Renal pelvis (tissue), 4 donors: Measurements from ENCODE around the gene RECQL5. TPM values are rescaled to one million over a fixed set of nuclear protein-coding genes. Genes with fewer than 3 reads are reported as not detected.

Source experiments
- DNase-seq: peaks from one replicate; pipeline ENCODE4 v3.0.0-alpha.2; 2013
- polyA plus RNA-seq, 3 donors: library from polyadenylated mRNA; unstranded; fragments of 120-200 nt; gene quantifications; one replicate each; pipeline ENCODE4 v1.2.1, GENCODE V29; 2013; ENCODE audit not compliant: insufficient read length in 3 of 3

RECQL5 gene
- polyA plus RNA-seq, 3 donors = 43.5 to 62.4 (median 55.2) TPM

DNA sequence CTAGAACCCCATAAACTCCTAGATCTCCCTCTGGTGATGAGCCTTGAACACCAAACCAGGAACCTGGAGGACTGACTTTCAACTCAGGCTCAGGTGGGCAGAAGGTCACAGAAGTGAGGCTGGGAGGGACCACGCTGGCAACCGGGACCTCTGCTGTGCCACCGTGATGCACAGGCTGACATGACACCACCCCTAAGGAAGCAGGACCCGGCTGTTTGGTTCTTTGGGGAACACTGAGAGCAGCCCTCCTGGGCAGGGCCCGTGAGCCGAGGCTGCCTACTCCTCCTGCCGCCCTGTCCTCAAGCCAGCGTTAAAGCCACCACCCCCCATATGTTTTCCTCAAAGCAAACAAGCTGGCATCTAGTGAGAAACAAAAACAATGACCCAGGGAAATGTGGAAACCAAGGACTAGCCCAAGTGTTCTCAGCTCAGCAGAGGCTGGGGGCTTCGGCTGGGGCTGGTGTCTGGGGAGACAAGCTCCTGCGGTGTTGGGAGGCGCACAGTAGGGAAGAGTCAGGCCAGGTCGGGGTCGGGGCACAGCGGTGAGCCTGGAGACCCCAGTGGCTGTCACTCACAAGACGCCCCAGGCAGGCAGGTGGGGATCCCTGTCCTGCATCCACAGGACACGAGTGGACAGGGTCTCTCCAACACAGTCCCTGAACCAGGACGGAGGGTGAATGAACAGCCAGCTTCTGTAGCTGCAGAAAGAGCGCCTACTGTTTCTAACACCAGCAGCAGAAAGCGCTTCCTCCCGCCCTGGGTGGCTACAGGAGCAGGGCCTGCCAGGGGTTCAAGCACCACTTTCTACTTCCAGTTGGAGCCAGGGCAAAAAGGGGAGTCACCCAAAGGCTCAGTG lies 32.0 kb downstream of the RECQL5 start:
- DNase-seq = no peak

DNA sequence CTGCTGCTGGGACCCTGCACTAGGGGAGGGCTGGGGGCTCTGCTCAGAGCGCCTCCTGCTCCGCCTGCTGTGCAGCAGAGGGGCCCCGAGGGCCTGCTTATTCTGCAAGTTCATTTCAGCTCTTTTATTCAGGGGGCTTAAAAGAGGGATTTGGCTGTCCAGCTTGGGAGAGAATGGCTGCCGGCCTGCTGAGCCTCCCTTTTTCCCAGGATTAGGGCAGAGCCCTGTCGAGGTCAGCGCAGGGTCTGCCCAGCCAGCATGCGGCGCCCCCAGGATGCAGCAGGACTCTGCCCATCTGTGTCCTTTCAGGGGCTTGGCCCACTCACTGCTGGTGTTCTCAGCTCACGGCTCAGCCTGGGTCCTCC lies 32.6 kb downstream of the RECQL5 start:
- no peak for DNase-seq

DNA sequence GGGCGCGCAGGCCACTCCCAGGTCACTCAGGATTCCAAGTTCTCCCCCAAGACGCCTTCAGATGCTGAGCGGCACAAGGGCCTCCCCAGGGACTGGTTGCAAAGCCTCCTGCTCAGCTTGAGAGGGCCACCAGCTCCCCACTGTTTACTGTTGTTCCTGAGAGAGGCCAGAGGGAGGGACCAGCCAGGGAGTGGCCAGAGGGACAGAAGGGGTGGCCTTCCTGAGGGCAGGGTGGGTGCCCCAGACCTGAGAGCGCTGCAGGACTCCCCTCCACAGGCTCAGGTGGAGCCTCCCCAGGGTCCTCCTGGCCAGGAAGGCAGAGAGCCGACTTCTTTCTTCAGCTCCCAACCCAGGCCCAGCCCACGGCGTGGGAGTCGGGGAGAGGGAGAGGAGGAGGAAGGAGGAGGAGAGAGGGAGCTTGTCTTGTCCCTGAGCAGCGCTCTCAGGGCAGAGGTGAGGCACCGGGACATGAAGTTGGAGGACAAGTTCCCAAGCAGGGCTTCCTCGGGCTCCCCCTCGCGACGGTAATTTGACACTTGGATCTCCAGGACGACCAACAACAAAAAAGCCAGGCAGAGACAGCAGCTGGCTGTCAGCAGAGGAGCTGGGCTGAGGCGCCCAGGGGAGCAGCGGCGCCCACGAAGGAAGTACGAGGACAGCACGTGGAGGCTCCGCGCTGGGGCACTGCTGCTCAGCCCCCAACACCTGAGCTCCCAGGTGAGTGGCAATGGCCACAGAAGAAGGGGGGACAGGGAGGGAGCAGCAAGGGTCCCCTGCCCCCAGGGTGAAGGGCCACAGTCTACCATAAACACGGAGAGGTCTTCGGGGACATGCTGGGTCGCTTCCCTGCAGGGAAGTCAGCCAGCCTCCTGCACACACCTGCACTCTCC lies 33.2 kb downstream of the RECQL5 start:
- peak; percentile 97 for DNase-seq

DNA sequence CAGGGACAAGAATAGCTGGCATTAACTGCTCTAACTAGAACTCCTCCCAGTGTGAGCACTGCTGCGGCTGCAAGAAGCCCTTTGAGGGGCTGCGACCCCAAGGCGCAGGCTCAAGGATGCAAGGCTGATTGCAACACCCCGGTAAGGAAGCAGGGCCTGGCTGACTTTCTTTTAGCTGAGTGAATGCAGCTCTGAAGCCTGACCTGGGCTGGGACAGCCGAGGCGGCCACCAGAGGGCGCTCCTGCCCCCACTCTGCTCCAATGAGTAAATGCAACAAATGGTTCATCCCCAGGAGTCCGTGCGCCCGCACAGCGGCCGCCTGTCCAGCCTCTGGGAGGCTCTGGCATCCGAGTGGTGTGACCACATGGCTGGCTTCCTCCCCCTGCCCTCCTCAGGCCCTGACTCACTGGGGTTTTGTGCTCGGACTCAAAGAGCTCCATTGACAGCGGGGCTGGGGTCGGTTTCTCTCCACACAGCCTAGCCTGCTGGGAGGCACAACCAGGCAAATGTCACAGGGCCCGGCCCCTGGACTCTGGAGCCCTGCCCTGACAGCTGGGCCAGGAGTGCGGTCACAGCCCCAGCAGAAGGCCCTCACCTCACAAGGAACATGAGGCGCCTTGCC lies 34.0 kb downstream of the RECQL5 start, which contains the start of gene SMIM5:
SMIM5 (plus strand) TSS at position 572 of the 623 bp plus-strand sequence. CDS start 6,768 bp downstream, outside the sequence.
- DNase-seq = peak; percentile 77

DNA sequence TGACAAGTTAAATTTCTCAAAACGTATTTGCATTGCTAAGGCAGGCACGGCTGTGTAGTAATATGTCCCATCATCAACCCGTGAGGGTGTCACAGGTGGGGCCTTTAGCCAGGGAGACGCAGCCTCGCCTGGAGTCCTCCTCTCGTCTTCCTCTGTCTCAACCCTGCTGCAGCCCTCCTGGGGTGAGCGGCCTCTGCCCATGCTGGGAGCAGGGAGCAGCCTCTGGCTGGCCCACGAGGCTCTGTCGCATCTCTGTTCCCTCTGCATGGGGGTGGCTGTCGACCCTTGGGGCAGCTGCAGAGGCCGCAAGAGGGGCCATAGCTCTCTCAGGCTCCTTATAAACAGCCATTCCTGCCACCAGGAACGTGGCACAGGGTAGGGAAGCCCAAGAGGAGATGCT lies 34.5 kb downstream of the RECQL5 start:
- no peak for DNase-seq

DNA sequence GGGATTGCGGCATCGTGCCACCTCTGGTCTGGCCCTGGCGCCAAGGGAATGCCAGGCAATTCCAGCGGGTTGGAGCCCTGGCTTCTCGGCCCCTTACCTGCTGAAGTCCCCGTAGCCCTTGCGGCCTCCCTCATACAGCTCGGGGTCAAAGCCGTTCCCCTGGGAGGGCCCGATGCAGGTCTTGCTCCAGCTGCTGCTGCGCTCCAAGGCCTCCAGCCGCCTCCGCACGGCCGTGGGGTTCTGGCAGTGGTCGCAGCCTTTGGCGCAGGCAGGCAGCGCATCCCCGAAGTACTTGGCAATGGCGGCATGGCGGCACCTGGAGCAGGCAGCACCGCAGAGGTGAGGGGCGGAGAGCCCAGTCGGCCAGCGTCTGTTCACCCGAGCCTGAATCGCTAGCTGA lies 35.6 kb downstream of the RECQL5 start:
- DNase-seq = no peak

DNA sequence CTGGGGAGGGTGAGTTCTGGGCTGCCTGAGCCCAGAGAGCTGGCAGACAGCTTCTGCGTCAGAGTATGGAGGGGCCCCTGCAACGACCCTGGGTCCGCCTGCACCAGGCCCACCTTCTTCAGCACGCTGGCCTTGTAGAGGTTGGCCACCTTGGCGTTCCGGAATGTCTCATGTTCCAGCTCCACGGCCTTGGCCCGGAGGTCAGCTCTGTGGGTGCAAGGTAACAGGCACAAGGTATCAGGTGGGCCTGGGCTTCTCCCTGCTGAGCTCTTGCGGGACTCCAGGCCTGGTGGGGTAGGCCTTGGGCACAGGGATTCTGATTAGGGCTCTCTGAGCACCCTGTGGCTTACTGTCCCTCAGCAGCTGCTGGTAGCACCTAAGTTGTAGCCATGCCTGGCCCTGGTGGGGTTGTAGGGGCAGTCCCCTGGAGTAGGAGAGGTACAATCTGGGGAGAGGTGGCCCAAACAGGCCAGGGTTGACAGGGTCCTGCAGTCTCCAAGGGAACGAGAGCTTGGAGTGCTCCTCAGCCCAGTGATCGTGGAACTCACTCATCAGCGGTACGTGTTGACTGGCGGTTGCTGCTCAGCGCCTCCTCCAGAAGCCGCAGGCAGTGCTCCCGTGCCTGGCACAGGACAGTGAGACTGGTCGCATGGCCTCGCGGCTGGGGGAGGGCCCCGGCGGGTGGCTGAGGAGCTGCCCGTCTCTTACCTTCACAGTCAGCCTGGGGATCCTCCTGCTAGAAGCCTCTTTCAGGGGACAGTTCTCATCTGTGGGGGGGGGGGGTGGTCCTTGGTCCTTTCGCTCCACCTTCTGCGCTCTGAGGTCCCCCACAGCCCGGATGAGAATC lies 36.7 kb downstream of the RECQL5 start:
- no peak for DNase-seq

DNA sequence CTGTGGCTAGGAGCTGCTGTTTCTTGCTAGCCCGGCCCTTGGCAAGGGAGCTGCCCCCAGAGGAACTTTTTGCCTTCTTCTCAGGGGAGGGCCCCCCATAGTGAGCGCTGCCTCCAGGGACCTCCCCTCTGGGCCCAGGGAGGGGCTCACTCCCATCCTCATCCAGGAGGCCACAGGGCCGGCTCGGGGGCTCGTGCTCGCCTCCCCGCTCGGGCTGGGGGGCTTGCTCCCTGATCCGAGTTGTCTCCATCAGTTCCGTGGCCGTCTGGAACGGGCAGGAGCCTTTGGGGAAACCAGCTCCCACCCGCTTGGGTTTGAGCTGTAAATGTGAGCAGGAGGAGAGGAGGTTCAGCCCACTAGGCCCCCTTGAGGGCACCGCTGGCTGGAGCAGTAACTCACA lies 37.8 kb downstream of the RECQL5 start:
- DNase-seq = no peak

DNA sequence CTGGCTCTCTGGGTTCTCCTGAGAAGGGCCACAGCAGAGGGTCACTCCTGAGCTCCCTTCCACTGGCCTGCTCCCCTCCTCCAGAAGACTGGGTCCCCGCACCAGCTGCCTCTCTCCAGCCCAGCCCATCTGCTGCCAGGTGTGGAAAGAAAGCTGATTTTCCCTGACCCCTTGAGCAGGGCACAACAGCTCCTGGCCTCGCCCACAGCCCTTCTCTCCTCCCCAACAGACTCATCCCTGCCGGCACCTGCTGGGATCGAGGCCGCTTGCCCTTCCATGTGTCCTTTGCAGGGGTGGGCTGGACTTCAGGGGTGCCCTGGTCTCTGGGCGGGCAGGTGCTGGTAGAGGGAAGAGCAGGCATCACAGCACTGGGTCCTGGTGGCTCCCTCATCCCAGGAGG lies 38.5 kb downstream of the RECQL5 start:
- DNase-seq = no peak

DNA sequence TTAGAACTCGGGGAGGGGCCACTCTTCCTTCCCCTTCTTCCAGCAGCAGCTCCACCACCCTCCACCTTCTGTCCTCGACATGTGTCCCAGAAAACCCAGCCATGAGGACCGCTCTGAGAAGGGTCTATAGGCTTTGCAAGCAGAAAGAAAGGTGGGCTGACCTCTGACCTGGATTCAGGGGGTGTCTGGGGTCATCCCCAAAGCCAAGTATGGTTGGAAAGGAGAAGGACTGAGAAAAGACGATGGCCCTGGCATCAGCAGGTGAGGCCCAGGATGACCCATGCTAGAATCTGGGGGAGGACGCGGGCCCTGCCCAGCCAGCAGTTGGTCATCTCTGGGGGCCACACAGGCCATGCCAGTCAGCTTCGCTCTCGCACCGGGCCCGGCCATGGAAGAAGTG lies 39.9 kb downstream of the RECQL5 start:
- no peak for DNase-seq

DNA sequence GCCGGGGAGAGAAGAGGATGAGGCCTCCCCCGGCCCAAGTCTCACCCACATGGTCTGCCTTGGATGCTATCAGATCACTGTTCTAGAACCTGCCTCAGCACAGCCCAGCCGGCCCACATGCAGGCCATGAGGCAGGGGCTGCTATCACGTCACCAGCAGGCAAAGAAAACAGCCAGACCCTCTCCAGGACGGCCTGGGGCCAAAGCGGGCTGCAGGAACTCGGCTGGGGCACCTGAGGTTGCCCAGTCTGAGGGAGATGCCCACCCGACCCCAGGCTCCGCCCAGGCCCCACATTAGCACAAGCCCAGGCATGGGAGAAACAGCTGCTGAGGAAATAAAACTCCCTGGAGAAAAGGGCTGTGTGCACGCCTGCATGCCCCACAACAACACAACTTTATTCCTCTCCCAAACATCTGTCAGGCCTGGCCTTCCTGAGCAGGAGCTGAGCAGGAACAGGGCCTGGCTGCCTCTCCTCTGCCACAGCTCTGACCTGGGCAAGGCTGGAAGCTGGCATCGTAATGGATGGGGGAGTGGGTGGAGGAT lies 40.4 kb downstream of the RECQL5 start:
- DNase-seq = no peak

DNA sequence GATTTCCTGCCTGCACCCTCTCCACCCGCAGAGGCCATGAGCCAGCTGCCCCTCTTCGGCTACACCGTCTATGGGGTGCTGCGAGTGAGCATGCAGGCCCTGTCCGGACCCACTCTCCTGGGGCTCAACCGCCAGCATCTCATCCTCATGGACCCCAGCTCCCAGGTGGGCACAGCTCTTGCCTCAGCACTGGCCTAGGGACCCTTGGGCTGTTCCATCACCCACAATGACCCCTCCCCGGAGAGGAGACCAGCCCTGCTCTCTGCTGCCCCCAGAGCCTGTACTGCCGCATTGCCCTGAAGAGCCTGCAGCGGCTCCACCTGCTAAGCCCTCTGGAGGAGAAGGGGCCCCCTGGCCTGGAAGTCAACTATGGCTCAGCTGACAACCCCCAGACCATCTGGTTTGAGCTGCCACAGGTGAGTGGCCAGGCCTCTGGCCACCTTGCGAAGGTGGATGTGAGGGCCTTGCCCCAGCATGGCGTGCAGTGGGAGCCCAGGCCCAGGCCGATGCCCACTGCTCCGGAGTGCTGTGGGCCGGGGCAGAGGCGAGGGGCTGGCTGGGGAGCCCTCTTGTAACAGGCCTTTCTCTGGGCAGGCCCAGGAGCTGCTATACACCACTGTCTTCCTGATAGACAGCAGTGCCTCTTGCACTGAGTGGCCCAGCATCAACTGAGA lies 41.0 kb downstream of the RECQL5 start:
- DNase-seq = no peak

DNA sequence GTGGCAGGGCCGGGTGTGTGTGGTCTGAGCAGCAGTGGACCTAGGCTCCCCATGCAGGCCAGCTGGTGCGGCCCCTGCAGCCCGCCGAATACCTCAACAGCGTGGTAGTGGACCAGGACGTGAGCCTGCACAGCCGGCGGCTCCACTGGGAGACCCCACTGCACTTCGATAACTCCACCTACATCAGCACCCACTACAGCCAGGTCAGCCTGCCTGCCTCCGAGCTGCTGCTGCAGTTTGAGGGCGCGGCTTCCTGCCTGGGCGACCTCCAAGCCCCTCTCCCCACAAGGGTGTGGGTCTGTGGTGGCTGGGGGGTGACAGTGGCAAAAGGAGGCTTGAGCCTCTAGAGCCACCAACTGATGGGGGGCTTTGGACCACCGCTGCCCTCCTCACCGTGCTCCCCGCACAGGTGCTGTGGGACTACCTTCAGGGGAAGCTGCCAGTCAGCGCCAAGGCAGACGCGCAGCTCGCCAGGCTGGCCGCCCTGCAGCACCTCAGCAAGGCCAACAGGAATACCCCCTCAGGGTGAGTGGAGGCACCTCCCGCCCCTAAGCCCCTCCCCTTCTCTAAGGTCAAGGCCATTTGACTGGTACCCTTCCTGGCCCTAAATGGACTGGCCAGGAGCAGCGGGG lies 42.1 kb downstream of the RECQL5 start:
- no peak for DNase-seq

DNA sequence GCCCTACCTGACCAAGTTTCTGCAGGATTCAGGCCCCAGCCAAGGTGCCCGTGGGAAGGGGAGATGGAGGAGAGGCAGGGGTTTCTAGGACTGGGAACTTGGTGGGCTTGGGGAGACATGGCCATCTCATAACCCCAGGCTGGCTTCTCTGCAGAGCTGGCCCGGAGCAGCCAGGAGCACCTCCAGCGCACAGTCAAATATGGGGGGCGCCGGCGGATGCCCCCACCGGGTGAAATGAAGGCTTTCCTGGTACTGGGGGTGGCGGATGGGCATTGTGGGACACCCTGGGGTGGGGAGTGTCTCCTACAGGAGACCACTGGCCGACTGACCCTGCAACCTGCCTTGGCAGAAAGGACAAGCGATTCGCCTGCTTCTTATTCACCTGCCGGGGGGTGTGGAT lies 42.9 kb downstream of the RECQL5 start:
- DNase-seq = no peak

DNA sequence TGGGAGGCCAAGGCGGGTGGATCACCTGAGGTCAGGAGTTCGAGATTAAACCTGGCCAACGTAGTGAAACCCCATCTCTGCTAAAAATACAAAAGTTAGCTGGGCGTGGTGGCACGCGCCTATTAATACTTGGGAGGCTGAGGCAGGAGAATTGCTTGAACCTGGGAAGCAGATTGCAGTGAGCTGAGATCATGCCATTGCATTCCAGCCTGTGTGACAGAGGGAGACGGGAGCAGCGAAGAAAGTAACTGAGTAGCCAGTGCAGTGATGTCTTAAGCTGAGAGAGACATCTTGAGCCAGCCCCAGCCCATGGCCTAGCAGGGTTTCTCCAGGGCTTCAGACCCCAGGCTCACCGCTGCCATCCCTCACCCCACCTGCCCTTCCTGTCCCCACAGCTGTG lies 43.6 kb downstream of the RECQL5 start:
- DNase-seq = no peak

DNA sequence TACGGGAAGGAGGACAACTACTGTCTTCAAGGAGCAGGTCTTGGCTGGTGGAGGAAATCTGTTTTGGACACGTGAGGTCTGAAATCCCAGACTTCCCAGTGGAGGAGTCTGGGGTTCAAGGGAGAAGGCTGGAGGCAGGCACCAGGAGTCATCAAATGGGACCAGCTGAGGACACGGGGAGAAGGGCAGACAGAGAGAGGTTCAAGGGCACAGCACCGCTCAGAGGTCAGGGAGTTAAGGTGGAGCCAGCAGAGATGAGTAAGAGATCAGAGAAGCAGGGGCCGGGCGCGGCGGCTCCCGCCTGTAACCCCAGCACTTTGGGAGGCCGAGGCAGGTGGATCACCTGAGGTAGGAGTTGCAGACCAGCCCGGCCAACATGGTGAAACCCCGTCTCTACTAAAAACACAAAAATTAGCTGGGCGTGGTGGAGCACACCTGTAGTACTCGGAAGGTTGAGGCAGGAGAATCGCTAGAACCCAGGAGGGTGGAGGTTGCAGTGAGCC lies 44.1 kb downstream of the RECQL5 start:
- DNase-seq = no peak

DNA sequence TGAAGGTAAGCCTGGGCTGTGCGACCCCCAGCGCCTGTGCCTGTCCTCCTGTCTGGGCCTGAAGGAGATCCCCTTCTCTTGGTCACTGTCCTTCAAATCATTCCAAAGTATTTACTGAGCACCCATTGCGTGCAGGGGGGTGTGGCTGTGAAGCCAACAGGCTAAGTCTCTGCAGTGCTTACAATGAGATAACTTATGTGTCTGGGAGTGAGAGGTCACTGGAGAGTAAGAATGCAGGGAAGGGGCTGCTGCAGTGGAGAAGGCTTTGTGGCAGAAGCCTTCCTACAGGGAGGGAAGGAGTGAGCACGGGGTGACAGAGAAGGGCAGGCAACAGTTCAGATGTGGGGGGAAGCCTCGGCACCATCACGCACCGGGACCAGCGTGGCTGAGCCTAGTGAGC lies 44.9 kb downstream of the RECQL5 start:
- no peak for DNase-seq

DNA sequence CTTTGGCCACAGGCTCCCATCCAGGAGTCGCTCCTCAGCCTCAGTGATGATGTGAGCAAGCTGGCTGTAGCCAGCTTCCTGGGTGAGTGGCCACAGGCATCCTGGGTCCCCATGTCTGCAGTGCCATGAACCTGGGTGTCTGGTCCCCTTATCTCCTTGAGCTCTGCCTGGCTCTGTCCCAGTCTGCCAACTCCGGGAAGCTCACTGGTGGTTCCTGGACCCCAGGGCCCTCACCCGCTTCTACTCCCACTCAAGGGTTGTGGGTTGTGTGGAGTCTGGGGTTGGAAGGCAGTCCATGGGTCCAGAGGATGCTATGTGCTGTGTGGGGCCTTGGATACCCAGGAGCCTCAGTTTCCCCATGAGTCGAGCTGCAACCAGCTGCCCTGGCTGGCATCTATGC lies 45.5 kb downstream of the RECQL5 start:
- DNase-seq = no peak

DNA sequence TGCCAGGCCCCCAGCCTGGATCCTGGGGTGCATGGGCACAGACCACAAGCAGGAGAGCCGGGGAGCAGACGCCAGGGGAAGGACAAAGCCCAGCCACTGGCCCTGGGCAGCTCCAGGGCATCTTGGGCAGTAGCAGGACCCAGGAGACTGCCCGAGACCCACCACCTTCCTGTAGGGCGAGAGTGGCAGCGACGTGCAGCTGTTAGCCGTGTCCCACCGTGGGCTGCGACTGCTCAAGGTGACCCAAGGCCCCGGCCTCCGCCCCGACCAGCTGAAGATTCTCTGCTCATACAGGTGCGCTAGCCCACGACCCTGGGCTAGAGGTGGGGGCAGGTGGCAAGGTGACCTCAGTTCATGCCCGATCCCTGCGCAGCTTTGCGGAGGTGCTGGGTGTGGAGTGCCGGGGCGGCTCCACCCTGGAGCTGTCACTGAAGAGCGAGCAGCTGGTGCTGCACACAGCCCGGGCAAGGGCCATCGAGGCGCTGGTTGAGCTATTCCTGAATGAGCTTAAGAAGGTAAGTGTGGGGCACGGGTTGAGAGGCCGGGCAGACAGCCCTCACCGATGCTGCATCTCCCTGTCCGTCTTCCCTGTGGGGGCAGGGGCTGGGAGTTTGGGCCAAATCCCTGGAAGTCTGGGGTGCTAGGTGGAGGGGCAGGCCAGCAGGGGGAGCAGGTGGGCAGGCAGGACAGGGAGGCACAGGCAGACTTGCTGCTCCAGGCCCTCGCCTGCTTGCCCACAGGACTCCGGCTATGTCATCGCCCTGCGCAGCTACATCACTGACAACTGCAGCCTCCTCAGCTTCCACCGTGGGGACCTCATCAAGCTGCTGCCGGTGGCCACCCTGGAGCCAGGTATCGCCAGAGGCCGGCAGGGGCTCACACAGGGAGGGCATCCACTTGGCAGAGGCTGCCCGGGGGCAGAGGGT lies 47.2 kb downstream of the RECQL5 start:
- no peak for DNase-seq
